Naive thymus-derived CD8-positive, alpha-beta T cell (primary cell): ENCODE measurements around the gene CAPSL. TPM values are rescaled to one million over a fixed set of nuclear protein-coding genes. Genes with fewer than 3 reads are reported as not detected.
A peak's percentile ranks its signal among the peaks of the same experiment; 100 is the strongest.
"Not testable (repeated sequence)": the region's sequence is repeated elsewhere in the genome, so short reads cannot be mapped to it uniquely, and the experiment has no call there.

ENCODE experiments used
- ATAC-seq, 2 donors: fragments of 150-1000 bp; cut with Tn5 transposase in 1 of 2; sonication (Bioruptor Pico), chemical (Tn5 transposase) in 1 of 2; 1 replicate in 1 of 2; 2 replicates in 1 of 2; pipeline ENCODE4 v1.10.0; 2021; ENCODE audit warnings: mild to moderate bottlenecking in 2 of 2, moderate library complexity in 2 of 2
- POLR2A ChIA-PET: fragments of 350-600 bp; sonication (Branson Sonifier 250); formaldehyde crosslinking; loops from one replicate; lab custom pipeline; 2021; ENCODE audit warnings: antibody characterized with exemption; lab: Charles Lee
- DNase-seq, 10 donors: peaks; one replicate each; pipeline versions ENCODE4 v3.0.0 to v3.0.0-alpha.2; 2020 to 2022
- H3K27ac Mint-ChIP-seq, 10 donors: one replicate each; pipeline ENCODE4 v1.8.0; 2020 to 2022; ENCODE audit warnings: mild to moderate bottlenecking in 10 of 10, mixed read lengths in 10 of 10, moderate library complexity in 4 of 10, inconsistent platforms in 1 of 10
- H3K27me3 Mint-ChIP-seq, 5 donors: one replicate each; pipeline ENCODE4 v1.8.0; 2021 to 2022; ENCODE audit warnings: mixed read lengths in 5 of 5
- H3K36me3 Mint-ChIP-seq, 3 donors: one replicate each; pipeline ENCODE4 v1.8.0; 2020 to 2022; ENCODE audit warnings: mixed read lengths in 3 of 3, mild to moderate bottlenecking in 2 of 3, inconsistent platforms in 1 of 3
- H3K4me1 Mint-ChIP-seq, 4 donors: one replicate each; pipeline ENCODE4 v1.8.0; 2021 to 2022; ENCODE audit warnings: mixed read lengths in 4 of 4
- H3K4me3 Mint-ChIP-seq, 10 donors: one replicate each; pipeline ENCODE4 v1.8.0; 2020 to 2022; ENCODE audit warnings: mild to moderate bottlenecking in 10 of 10, mixed read lengths in 10 of 10, moderate library complexity in 6 of 10, inconsistent platforms in 1 of 10
- H3K9me3 Mint-ChIP-seq, 9 donors: one replicate each; pipeline ENCODE4 v1.8.0; 2020 to 2022; ENCODE audit warnings: mixed read lengths in 9 of 9, mild to moderate bottlenecking in 3 of 9, inconsistent platforms in 1 of 9, moderate library complexity in 1 of 9
- polyA plus RNA-seq, 3 donors: library from polyadenylated mRNA; unstranded; fragments of 300-500 nt; fragmentation: Illumina TruSeq; gene quantifications; one replicate each; pipeline ENCODE4 v1.2.3, GENCODE V29; 2021
- total RNA-seq, 8 experiments: library from RNA in 2 of 8; stranded (reverse) in 2 of 8; gene quantifications; one replicate each; pipeline ENCODE4 v1.2.3 and lab custom pipeline; 2021 to 2026

Gene CAPSL
- total RNA-seq (not detected), polyA plus RNA-seq (not detected), total RNA-seq (lab: John Stamatoyannopoulos, UW) (0 to 0.45 (median 0) reads per million in 6 experiments)

GRCh38 chr5:35938568-35939227 is at the start of gene CAPSL:
Gene CAPSL (minus strand): TSS chr5:35938622. CDS start chr5:35921120, 17,502 bp downstream.
- Mint-ChIP-seq H3K9me3 (peaks cover 0 to 3% (median 0%) of the 10 kb centered on the region in 9 donors), H3K27me3 (peaks cover 3 to 12% (median 5%) of the 10 kb centered on the region in 5 donors), H3K36me3 (no peaks in the 10 kb centered on the region), H3K4me1 (peaks cover 0 to 9% (median 0%) of the 10 kb centered on the region in 4 donors), H3K4me3 (no peak within 1 kb of the TSS), H3K27ac (no peak within 1 kb of the TSS)
- POLR2A ChIA-PET, result no interaction called here
- ATAC-seq (peak in 1 of 2 donors; percentile 35), DNase-seq (no peak)

- ATAC-seq, result no peak
Observed at GRCh38 chr5:35987776-35988175, 49.4 kb upstream of the CAPSL start.

DNA sequence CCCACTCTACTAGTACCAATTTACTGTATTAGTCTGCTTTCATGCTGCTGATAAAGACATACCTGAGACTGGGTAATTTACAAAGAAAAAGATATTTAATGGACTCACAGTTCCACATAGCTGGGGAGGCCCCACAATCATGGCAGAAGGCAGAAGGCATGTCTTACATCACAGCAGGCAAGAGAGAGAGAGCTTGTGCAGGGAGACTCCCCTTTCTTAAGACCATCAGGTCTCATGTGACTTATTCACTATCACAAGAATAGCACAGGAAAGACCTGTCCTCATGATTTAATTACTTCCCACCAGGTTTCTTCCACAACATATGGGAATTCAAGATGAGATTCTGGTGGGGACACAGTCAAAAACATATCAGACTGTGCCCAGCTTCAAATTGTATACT is 41.3 kb upstream of the CAPSL start:
- DNase-seq (no peak), ATAC-seq (no peak)
- Mint-ChIP-seq H3K36me3 (peaks cover 0 to 27% (median 7%) of the 10 kb centered on the region in 3 donors), H3K4me3 (no peak overlapping the region), H3K27me3 (peaks cover 0 to 9% (median 0%) of the 10 kb centered on the region in 5 donors), H3K9me3 (peaks cover 0 to 56% (median 24%) of the 10 kb centered on the region in 9 donors), H3K27ac (no peak overlapping the region), H3K4me1 (no peaks in the 10 kb centered on the region)
- POLR2A ChIA-PET, result no interaction called here

More at GRCh38 chr5:35987776-35988175, 49.4 kb upstream of the CAPSL start:
- Mint-ChIP-seq H3K36me3 (peaks cover 0 to 3% (median 0%) of the 10 kb centered on the region in 3 donors), H3K4me3 (no peak overlapping the region), H3K9me3 (peaks cover 0 to 9% (median 3%) of the 10 kb centered on the region in 9 donors), H3K27me3 (peaks cover 5 to 30% (median 20%) of the 10 kb centered on the region in 5 donors), H3K4me1 (no peaks in the 10 kb centered on the region), H3K27ac (no peak overlapping the region)
- no peak for DNase-seq
- POLR2A ChIA-PET, result no interaction called here

DNA sequence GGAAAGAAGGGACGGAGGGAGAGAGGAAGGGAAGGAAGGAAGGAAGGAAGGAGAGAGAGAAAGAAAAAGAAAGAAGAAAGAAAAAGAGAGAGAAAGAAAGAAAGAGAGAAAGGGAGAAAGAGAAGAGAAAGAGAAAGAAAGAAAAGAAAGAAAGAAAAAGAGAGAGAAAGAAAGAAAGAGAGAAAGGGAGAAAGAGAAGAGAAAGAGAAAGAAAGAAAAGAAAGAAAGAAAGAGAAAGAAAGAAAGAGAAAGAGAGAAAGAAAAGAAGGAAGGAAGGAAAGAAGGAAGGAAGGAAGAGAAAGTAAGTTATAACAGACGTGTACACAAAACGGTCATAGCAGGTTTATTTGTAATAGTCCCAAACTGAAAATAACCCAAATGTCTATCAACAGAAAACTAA is 38.4 kb upstream of the CAPSL start:
- POLR2A ChIA-PET, H3K4me3 Mint-ChIP-seq, H3K27ac Mint-ChIP-seq, DNase-seq, H3K4me1 Mint-ChIP-seq, H3K27me3 Mint-ChIP-seq, ATAC-seq: not testable (repeated sequence)
- H3K36me3 Mint-ChIP-seq, result peaks cover 0 to 19% (median 4%) of the 10 kb centered on the region in 3 donors
- peaks cover 0 to 40% (median 16%) of the 10 kb centered on the region in 9 donors for H3K9me3 Mint-ChIP-seq

- no peak for ATAC-seq
- Mint-ChIP-seq H3K27ac (no peak overlapping the region), H3K4me1 (no peaks in the 10 kb centered on the region), H3K36me3 (peaks cover 0 to 12% (median 4%) of the 10 kb centered on the region in 3 donors), H3K27me3 (peaks cover 0 to 19% (median 3%) of the 10 kb centered on the region in 5 donors), H3K9me3 (peaks cover 0 to 32% (median 11%) of the 10 kb centered on the region in 9 donors), H3K4me3 (no peak overlapping the region)
- POLR2A ChIA-PET, result no interaction called here
- DNase-seq, result no peak
Observed at GRCh38 chr5:35974570-35974969, 36.1 kb upstream of the CAPSL start.

- no peak overlapping the region for H3K27ac Mint-ChIP-seq
- DNase-seq, result no peak
- H3K4me3 Mint-ChIP-seq, result no peak overlapping the region
- ATAC-seq, result no peak
- H3K27me3 Mint-ChIP-seq, result peaks cover 0 to 26% (median 7%) of the 10 kb centered on the region in 5 donors
- H3K4me1 Mint-ChIP-seq, result no peaks in the 10 kb centered on the region
- no peaks in the 10 kb centered on the region for H3K36me3 Mint-ChIP-seq
- POLR2A ChIA-PET, result no interaction called here
- H3K9me3 Mint-ChIP-seq, result peaks cover 0 to 18% (median 4%) of the 10 kb centered on the region in 9 donors
Observed at GRCh38 chr5:35971878-35972210, 33.4 kb upstream of the CAPSL start.

DNA sequence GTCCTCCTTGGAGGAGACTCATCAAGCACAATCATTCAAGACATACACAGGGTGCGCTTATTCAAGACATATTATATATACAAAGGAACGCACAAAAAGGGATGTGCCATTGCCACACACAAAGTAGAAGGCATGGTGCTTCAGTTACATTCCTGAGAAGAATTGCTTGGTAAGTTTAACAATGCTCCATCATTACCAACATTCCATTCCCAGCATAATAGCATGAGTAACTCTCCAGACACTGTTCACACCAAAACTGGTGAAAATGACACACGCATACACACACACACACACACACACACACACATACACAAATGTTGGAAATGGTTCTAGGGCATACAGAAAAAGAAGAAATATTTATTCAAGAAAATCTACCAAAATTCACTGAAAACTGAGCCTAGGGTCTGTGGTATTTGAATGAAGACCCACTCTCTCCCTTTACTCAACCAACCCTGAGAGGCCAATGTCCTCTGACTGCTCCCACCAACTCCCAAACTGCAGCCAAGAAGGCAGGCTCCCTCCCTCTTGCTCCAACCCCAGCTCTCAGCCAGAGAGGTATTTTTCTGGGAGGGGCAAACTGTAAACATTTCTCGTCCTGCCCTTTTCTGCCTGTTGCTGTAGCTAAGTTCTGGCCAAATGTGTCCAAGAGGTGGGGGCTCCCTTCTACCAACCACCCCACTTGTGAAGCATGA is 32.9 kb upstream of the CAPSL start:
- Mint-ChIP-seq H3K4me3 (no peak overlapping the region), H3K27me3 (peaks cover 0 to 26% (median 7%) of the 10 kb centered on the region in 5 donors), H3K4me1 (no peaks in the 10 kb centered on the region), H3K36me3 (no peaks in the 10 kb centered on the region), H3K9me3 (peaks cover 0 to 13% (median 4%) of the 10 kb centered on the region in 9 donors), H3K27ac (no peak overlapping the region)
- DNase-seq (no peak), ATAC-seq (no peak)
- POLR2A ChIA-PET, result no interaction called here

GRCh38 chr5:35963381-35963843 is 25.0 kb upstream of the CAPSL start:
- DNase-seq (no peak), ATAC-seq (no peak)
- Mint-ChIP-seq H3K36me3 (peaks cover 0 to 9% (median 0%) of the 10 kb centered on the region in 3 donors), H3K4me1 (no peaks in the 10 kb centered on the region), H3K4me3 (no peak overlapping the region), H3K9me3 (peaks cover 0 to 11% (median 0%) of the 10 kb centered on the region in 9 donors), H3K27me3 (peaks cover 13 to 49% (median 20%) of the 10 kb centered on the region in 5 donors), H3K27ac (no peak overlapping the region)
- POLR2A ChIA-PET, result no interaction called here

GRCh38 chr5:35960328-35960727 is 21.9 kb upstream of the CAPSL start:
- Mint-ChIP-seq H3K36me3 (peaks cover 0 to 13% (median 0%) of the 10 kb centered on the region in 3 donors), H3K9me3 (peaks cover 0 to 11% (median 4%) of the 10 kb centered on the region in 9 donors), H3K27me3 (peaks cover 18 to 68% (median 21%) of the 10 kb centered on the region in 5 donors), H3K4me1 (no peaks in the 10 kb centered on the region), H3K4me3 (no peak overlapping the region), H3K27ac (no peak overlapping the region)
- DNase-seq, result no peak
- POLR2A ChIA-PET, result no interaction called here
- no peak for ATAC-seq

DNA sequence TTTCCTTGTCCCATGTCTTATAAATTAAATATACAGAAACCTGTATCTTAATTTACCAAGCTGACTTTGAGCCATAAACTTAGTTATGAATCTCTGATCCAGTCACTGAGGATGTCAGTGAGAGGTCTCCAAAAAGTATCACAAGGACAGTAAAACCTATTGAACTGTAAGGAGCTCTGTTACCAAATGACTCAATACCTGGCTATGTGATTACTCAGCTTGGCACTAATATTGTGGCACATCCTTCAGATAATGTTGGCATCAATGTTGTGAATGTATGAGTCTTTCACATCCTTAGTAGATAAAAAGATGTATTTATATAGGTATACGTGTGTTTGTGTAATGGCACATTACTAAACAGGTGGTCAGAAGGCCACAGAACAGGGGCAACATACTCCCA is 18.0 kb upstream of the CAPSL start:
- H3K9me3 Mint-ChIP-seq, result peaks cover 0 to 6% (median 2%) of the 10 kb centered on the region in 9 donors
- DNase-seq, result no peak
- POLR2A ChIA-PET, result no interaction called here
- H3K27me3 Mint-ChIP-seq, result peaks cover 26 to 70% (median 31%) of the 10 kb centered on the region in 5 donors
- ATAC-seq, result no peak
- H3K4me3 Mint-ChIP-seq, result no peak overlapping the region
- H3K4me1 Mint-ChIP-seq, result peaks cover 4 to 11% (median 9%) of the 10 kb centered on the region in 4 donors
- peaks cover 0 to 10% (median 0%) of the 10 kb centered on the region in 3 donors for H3K36me3 Mint-ChIP-seq
- no peak overlapping the region for H3K27ac Mint-ChIP-seq

GRCh38 chr5:35954175-35954574 is 15.8 kb upstream of the CAPSL start:
- peaks cover 16 to 59% (median 27%) of the 10 kb centered on the region in 5 donors for H3K27me3 Mint-ChIP-seq

DNA sequence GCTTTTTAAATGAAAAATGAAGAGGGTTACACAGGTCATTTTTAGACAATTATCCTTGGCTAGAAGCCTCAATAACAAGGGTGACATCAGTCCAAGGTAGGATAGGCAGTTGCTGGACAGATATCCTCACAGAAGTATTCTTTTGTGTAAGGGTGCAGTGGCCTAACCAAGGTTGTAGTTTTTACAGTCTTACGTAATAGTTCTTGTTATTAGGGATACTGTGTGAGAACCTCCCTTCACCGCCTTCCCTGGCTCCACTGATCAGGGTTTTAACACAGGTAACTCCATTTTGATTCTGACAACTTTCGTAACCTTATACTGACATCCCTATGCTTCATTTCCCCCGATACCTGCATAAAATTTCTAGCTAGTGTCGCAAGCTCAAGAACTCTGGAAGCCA is 8.7 kb upstream of the CAPSL start:
- peaks cover 5 to 20% (median 11%) of the 10 kb centered on the region in 5 donors for H3K27me3 Mint-ChIP-seq
- POLR2A ChIA-PET, result no interaction called here
- DNase-seq, result no peak
- no peak for ATAC-seq
- peaks cover 0 to 2% (median 0%) of the 10 kb centered on the region in 3 donors for H3K36me3 Mint-ChIP-seq
- no peak overlapping the region for H3K4me3 Mint-ChIP-seq
- H3K9me3 Mint-ChIP-seq, result peaks cover 0 to 3% (median 0%) of the 10 kb centered on the region in 9 donors
- H3K27ac Mint-ChIP-seq, result no peak overlapping the region
- H3K4me1 Mint-ChIP-seq, result no peaks in the 10 kb centered on the region

More at GRCh38 chr5:35954175-35954574, 15.8 kb upstream of the CAPSL start:
- Mint-ChIP-seq H3K4me1 (peaks cover 4 to 11% (median 9%) of the 10 kb centered on the region in 4 donors), H3K4me3 (peak overlapping the region in 2 of 10 donors; percentile 2 to 3), H3K27ac (peak overlapping the region in 5 of 10 donors; percentile 27 to 77 (median 44)), H3K9me3 (peaks cover 0 to 6% (median 2%) of the 10 kb centered on the region in 9 donors), H3K36me3 (peaks cover 0 to 10% (median 0%) of the 10 kb centered on the region in 3 donors)
- ATAC-seq, result peak; percentile 93 to 97
- POLR2A ChIA-PET, result no interaction called here
- peak in 9 of 10 donors; percentile 4 to 72 (median 49) for DNase-seq
